ENCODE measurements around the gene EPHB1.

EPHB1 gene

GRCh38 chr3:134852132-134852531, 57.1 kb downstream of the EPHB1 start:
- no peak for DNase-seq

- no peak for DNase-seq
Measured at GRCh38 chr3:134852893-134853351, 57.9 kb downstream of the EPHB1 start.

- DNase-seq = no peak
Measured at GRCh38 chr3:134854254-134854653, 59.2 kb downstream of the EPHB1 start.

- DNase-seq = no peak
Measured at GRCh38 chr3:134857356-134857755, 62.3 kb downstream of the EPHB1 start.

- DNase-seq = no peak
Measured at GRCh38 chr3:134857776-134858362, 62.8 kb downstream of the EPHB1 start.

- no peak for DNase-seq
Measured at GRCh38 chr3:134858441-134859035, 63.5 kb downstream of the EPHB1 start.

- DNase-seq = no peak
Measured at GRCh38 chr3:134859341-134859740, 64.3 kb downstream of the EPHB1 start.

GRCh38 chr3:134860141-134860540, 65.1 kb downstream of the EPHB1 start:
- DNase-seq = no peak

GRCh38 chr3:134863915-134864314, 68.9 kb downstream of the EPHB1 start:
- no peak for DNase-seq

- DNase-seq = no peak
Measured at GRCh38 chr3:134864636-134865035, 69.6 kb downstream of the EPHB1 start.

- no peak for DNase-seq
Measured at GRCh38 chr3:134867277-134867676, 72.2 kb downstream of the EPHB1 start.

GRCh38 chr3:134869153-134869726, 74.2 kb downstream of the EPHB1 start:
- no peak for DNase-seq

- no peak for DNase-seq
Measured at GRCh38 chr3:134871818-134872217, 76.8 kb downstream of the EPHB1 start.

GRCh38 chr3:134872440-134873388, 77.7 kb downstream of the EPHB1 start:
- no peak for DNase-seq

GRCh38 chr3:134873789-134874188, 78.7 kb downstream of the EPHB1 start:
- DNase-seq = no peak

- no peak for DNase-seq
Measured at GRCh38 chr3:134874737-134875413, 79.8 kb downstream of the EPHB1 start.

GRCh38 chr3:134876836-134877235, 81.8 kb downstream of the EPHB1 start:
- no peak for DNase-seq

- no peak for DNase-seq
Measured at GRCh38 chr3:134877788-134878187, 82.7 kb downstream of the EPHB1 start.

GRCh38 chr3:134879990-134880389, 84.9 kb downstream of the EPHB1 start:
- no peak for DNase-seq

- no peak for DNase-seq
Measured at GRCh38 chr3:134880431-134880830, 85.4 kb downstream of the EPHB1 start.

- no peak for DNase-seq
Measured at GRCh38 chr3:134881305-134881704, 86.2 kb downstream of the EPHB1 start.

GRCh38 chr3:134883697-134884385, 88.8 kb downstream of the EPHB1 start:
- no peak for DNase-seq

Data from activated gamma-delta T cell (primary cell).